Neural progenitor cell (in vitro differentiated cells): ENCODE measurements around the gene STK11IP. TPM values are rescaled to one million over a fixed set of nuclear protein-coding genes. Genes with fewer than 3 reads are reported as not detected.

Source experiments
- DNase-seq: peaks from one replicate; pipeline ENCODE4 v3.0.0-alpha.2; 2016; ENCODE audit warnings: low spot score
- H2AFZ ChIP-seq: fragments of 200-600 bp; sonication (generic); replicated peaks from 2 replicates; pipeline ENCODE4 v1.6.1; 2016; ENCODE audit warnings: antibody characterized with exemption
- H3F3A ChIP-seq: fragments of 200-600 bp; sonication (generic); 2 replicates; pipeline ENCODE4 v1.6.1; 2016; ENCODE audit warnings: antibody characterized with exemption, low read depth
- H3K27ac ChIP-seq: fragments of 200-600 bp; sonication (generic); 2 replicates; pipeline ENCODE4 v1.5.1; 2016; ENCODE audit warnings: mild to moderate bottlenecking
- H3K27me3 ChIP-seq: fragments of 200-600 bp; sonication (generic); 2 replicates; pipeline ENCODE4 v1.6.1; 2016; ENCODE audit warnings: mild to moderate bottlenecking, moderate library complexity
- H3K36me3 ChIP-seq: fragments of 200-600 bp; sonication (generic); 2 replicates; pipeline ENCODE4 v1.5.1; 2016
- H3K4me1 ChIP-seq: fragments of 200-600 bp; sonication (generic); 2 replicates; pipeline ENCODE4 v1.6.1; 2016; ENCODE audit warnings: mixed run types
- H3K4me2 ChIP-seq: fragments of 200-600 bp; sonication (generic); 2 replicates; pipeline ENCODE4 v1.6.1; 2016
- H3K4me3 ChIP-seq: fragments of 200-600 bp; sonication (generic); 2 replicates; pipeline ENCODE4 v1.5.1; 2016
- H3K79me2 ChIP-seq: fragments of 200-600 bp; sonication (generic); 2 replicates; pipeline ENCODE4 v1.6.1; 2016; ENCODE audit warnings: low read depth
- H3K9ac ChIP-seq: fragments of 200-600 bp; sonication (generic); 2 replicates; pipeline ENCODE4 v1.6.1; 2016
- H3K9me3 ChIP-seq: fragments of 200-600 bp; sonication (generic); 2 replicates; pipeline ENCODE4 v1.5.1; 2016; ENCODE audit warnings: low read depth
- H4K20me1 ChIP-seq: fragments of 200-600 bp; sonication (generic); 2 replicates; pipeline ENCODE4 v1.6.1; 2016; ENCODE audit warnings: low read depth
- H3K27ac Mint-ChIP-seq: 3 replicates; pipeline ENCODE4 v1.8.0; 2021; ENCODE audit warnings: mixed read lengths
- H3K27me3 Mint-ChIP-seq: 2 replicates; pipeline ENCODE4 v1.8.0; 2022; ENCODE audit warnings: low read depth, mild to moderate bottlenecking, inconsistent platforms, moderate library complexity, mixed read lengths; ENCODE audit not compliant: insufficient read depth
- H3K36me3 Mint-ChIP-seq: 3 replicates; pipeline ENCODE4 v1.8.0; 2021; ENCODE audit warnings: mixed read lengths
- H3K4me1 Mint-ChIP-seq: 3 replicates; pipeline ENCODE4 v1.8.0; 2021; ENCODE audit warnings: mixed read lengths
- H3K4me3 Mint-ChIP-seq: 3 replicates; pipeline ENCODE4 v1.8.0; 2021; ENCODE audit warnings: mild to moderate bottlenecking, moderate library complexity, mixed read lengths
- H3K9me3 Mint-ChIP-seq: 3 replicates; pipeline ENCODE4 v1.8.0; 2020; ENCODE audit warnings: mixed read lengths
- EZH2 ChIP-seq: fragments of 200-600 bp; sonication (generic); IDR thresholded peaks from 2 replicates; pipeline ENCODE4 v1.6.1; 2017; ENCODE audit warnings: antibody characterized with exemption, mild to moderate bottlenecking, moderate library complexity
- EZH2phosphoT487 ChIP-seq: fragments of 200-600 bp; sonication (generic); IDR thresholded peaks from 2 replicates; pipeline ENCODE4 v1.6.1; 2017; ENCODE audit warnings: antibody characterized with exemption
- total RNA-seq: library from RNA; depleted of rRNA; stranded (reverse); fragments of >200 nt; gene quantifications from 2 replicates; pipeline ENCODE4 v1.2.3, GENCODE V29; 2015; ENCODE audit warnings: low replicate concordance
- TF ChIP-seq, protein P1 (sequence below): fragments of 200-600 bp; sonication (generic); IDR thresholded peaks from 2 replicates; pipeline ENCODE4 v1.5.1; 2017; ENCODE audit warnings: antibody characterized with exemption, mild to moderate bottlenecking

Gene STK11IP
- total RNA-seq, 1 donor from 2014 or later: 16.8 TPM

DNA sequence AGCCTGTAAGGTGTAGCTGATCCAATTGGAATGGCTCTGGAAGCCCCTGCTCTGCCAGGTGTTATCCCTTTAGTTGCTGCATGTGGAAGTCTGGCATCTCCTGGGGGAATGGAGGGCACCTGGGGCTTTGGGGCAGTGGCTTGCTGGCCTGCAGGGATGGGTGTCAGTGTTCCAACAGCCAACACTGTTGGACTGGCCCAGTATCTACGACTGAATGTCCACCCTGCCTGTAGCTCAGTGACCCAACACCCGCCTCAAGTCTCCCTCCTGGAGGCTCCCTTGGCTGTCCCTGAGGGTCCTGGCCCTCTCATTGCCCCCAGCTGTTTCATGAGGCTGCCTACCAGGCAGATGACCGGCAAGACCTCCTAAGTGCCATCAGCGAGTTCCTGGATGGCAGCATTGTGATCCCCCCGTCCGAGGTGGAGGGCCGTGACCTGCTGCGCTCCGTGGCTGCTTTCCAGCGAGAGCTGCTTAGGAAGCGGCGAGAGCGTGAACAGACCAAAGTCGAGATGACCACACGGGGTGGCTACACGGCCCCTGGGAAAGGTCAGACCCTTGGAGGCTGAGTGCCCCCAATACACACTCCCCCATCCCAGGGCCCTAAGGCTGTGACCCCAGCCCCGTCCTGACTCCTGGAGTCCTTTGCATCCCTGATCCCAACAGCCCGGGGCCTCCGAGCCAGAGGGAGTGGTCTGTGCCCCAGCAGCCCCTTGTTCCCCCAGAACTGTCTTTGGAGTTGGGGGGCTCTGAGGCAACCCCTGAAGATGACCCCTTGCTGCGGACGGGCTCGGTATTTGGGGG, 37.5 kb downstream of the STK11IP start:
- H3K36me3 ChIP-seq: no peaks in the 10 kb centered on the region
- peaks cover 5% of the 10 kb centered on the region for H3K36me3 Mint-ChIP-seq

DNA sequence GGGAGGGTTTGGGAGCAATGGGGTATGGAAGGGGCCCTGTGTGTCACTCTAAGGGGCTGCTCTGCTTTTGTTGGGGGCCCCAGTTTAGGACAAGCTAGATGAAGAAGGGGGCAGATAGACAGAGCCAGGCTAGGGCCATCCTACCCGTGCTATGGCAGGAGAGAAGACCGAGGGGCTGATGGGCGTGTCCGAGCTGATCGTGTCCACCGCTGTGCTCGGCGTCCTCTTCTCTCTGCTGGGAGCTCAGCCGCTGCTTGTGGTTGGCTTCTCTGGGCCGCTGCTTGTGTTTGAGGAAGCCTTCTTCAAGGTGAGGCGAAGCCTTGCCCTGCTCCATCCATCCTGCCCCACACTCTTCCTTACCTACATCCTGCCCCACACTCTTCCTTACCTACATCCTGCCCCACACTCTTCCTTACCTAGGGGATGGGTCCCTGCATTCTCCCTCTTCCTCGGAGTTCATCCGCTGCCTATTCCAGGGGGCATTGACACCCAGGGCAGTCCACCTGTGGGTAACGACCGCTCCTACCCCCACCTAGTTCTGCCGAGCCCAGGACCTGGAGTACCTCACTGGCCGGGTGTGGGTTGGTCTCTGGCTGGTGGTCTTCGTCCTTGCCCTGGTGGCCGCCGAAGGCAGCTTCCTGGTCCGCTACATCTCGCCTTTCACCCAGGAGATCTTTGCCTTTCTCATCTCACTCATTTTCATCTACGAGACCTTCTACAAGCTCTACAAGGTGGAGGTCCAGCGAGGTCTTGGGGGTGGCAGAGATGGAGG, 38.7 kb downstream of the STK11IP start:
- Mint-ChIP-seq H3K4me3 (no peak overlapping the region), H3K36me3 (peaks cover 5% of the 10 kb centered on the region)

More for the DNA sequence above, 37.5 kb downstream of the STK11IP start:
- Histone ChIP-seq H3K4me1 (no peaks in the 10 kb centered on the region), H3K4me2 (no peak overlapping the region), H3K9ac (no peak overlapping the region), H3K9me3 (no peaks in the 10 kb centered on the region), H2AFZ (no peak overlapping the region), H3K27ac (no peak overlapping the region), H3K79me2 (no peaks in the 10 kb centered on the region), H3K4me3 (no peak overlapping the region), H4K20me1 (no peaks in the 10 kb centered on the region), H3K27me3 (no peaks in the 10 kb centered on the region), H3F3A (no peaks in the 10 kb centered on the region)
- Mint-ChIP-seq H3K4me3 (no peak overlapping the region), H3K4me1 (peaks cover 2% of the 10 kb centered on the region), H3K27ac (no peak overlapping the region), H3K27me3 (peaks cover 3% of the 10 kb centered on the region), H3K9me3 (no peaks in the 10 kb centered on the region)
- DNase-seq: no peak
- no peak for TF ChIP-seq EZH2phosphoT487
- TF ChIP-seq, protein P1, sequence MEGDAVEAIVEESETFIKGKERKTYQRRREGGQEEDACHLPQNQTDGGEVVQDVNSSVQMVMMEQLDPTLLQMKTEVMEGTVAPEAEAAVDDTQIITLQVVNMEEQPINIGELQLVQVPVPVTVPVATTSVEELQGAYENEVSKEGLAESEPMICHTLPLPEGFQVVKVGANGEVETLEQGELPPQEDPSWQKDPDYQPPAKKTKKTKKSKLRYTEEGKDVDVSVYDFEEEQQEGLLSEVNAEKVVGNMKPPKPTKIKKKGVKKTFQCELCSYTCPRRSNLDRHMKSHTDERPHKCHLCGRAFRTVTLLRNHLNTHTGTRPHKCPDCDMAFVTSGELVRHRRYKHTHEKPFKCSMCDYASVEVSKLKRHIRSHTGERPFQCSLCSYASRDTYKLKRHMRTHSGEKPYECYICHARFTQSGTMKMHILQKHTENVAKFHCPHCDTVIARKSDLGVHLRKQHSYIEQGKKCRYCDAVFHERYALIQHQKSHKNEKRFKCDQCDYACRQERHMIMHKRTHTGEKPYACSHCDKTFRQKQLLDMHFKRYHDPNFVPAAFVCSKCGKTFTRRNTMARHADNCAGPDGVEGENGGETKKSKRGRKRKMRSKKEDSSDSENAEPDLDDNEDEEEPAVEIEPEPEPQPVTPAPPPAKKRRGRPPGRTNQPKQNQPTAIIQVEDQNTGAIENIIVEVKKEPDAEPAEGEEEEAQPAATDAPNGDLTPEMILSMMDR: no peak
- TF ChIP-seq EZH2: no peak

DNA sequence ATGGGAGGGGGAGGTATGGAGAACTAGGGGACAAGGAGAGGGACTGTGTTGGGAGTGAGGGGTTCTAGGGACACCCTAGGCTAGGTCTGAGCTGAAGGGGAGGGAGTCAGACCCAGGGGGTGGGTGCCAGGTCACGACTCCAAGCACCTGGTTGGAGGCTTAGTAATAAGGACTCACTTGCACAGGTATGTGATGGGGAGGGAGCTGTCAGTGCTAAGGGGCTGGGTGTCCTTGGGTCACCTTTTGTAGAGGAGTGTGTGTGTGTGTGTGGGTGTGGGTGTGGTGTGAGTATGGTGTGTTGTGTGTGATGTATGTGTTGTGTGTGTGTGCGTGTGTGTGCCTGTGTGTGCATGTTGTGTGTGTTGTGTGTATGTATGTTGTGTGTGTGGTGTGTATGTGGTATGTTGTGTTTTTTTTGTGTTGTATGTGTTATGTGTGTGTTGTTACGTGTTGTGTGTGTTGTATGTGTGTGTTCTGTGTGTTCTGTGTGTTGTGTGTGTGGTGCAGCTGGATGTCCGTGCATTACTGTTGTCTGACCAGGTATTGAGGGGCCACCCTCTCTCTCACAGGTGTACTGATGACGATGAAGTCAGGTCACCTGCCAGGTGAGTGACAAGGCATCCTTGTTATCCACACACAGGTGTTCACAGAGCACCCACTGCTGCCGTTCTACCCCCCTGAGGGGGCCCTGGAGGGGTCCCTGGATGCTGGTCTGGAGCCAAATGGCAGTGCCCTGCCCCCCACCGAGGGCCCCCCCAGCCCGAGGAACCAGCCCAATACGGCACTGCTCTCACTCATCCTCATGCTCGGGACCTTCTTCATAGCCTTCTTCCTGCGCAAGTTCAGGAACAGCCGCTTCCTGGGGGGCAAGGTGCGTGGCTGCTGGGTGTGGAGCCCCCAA, 39.5 kb downstream of the STK11IP start:
- Mint-ChIP-seq H3K9me3 (no peaks in the 10 kb centered on the region), H3K36me3 (peaks cover 5% of the 10 kb centered on the region), H3K4me1 (peaks cover 10% of the 10 kb centered on the region), H3K27ac (no peak overlapping the region), H3K27me3 (peaks cover 8% of the 10 kb centered on the region), H3K4me3 (no peak overlapping the region)
- Histone ChIP-seq H3K27ac (no peak overlapping the region), H3K79me2 (no peaks in the 10 kb centered on the region), H3K27me3 (no peaks in the 10 kb centered on the region), H2AFZ (no peak overlapping the region), H4K20me1 (no peaks in the 10 kb centered on the region), H3K9me3 (no peaks in the 10 kb centered on the region), H3K9ac (no peak overlapping the region), H3K36me3 (no peaks in the 10 kb centered on the region), H3K4me3 (no peak overlapping the region), H3K4me2 (no peak overlapping the region), H3K4me1 (no peaks in the 10 kb centered on the region), H3F3A (no peaks in the 10 kb centered on the region)
- TF ChIP-seq, protein P1: no peak
- TF ChIP-seq EZH2phosphoT487 (no peak), EZH2 (no peak)
- no peak for DNase-seq

More for the DNA sequence above, 38.7 kb downstream of the STK11IP start:
- no peaks in the 10 kb centered on the region for H3K9me3 Mint-ChIP-seq
- Histone ChIP-seq H3K79me2 (no peaks in the 10 kb centered on the region), H3K27ac (no peak overlapping the region), H3K36me3 (no peaks in the 10 kb centered on the region), H3K9ac (no peak overlapping the region), H4K20me1 (no peaks in the 10 kb centered on the region), H3K4me2 (no peak overlapping the region), H3K9me3 (no peaks in the 10 kb centered on the region), H3K27me3 (no peaks in the 10 kb centered on the region), H3K4me3 (no peak overlapping the region), H2AFZ (no peak overlapping the region), H3K4me1 (no peaks in the 10 kb centered on the region), H3F3A (no peaks in the 10 kb centered on the region)
- DNase-seq: no peak
- no peak overlapping the region for H3K27ac Mint-ChIP-seq
- TF ChIP-seq, protein P1: no peak
- TF ChIP-seq EZH2 (no peak), EZH2phosphoT487 (no peak)
- H3K27me3 Mint-ChIP-seq: peaks cover 3% of the 10 kb centered on the region
- H3K4me1 Mint-ChIP-seq: peaks cover 3% of the 10 kb centered on the region
